K562 (cell line): ENCODE data around the gene RNU1-2.

Experiments used
- TCF7L2 ChIP-seq: fragments of 150-350 bp; IDR thresholded peaks from 2 replicates; pipeline ENCODE4 v1.6.1; 2016; ENCODE audit warnings: low read depth, mild to moderate bottlenecking, low read length, moderate library complexity
- TEAD2 ChIP-seq: fragments of 450-650 bp; IDR thresholded peaks from 2 replicates; pipeline ENCODE4 v1.6.1; 2016; ENCODE audit warnings: missing genetic modification characterization, control low read depth, missing compliant biosample characterization

DNA sequence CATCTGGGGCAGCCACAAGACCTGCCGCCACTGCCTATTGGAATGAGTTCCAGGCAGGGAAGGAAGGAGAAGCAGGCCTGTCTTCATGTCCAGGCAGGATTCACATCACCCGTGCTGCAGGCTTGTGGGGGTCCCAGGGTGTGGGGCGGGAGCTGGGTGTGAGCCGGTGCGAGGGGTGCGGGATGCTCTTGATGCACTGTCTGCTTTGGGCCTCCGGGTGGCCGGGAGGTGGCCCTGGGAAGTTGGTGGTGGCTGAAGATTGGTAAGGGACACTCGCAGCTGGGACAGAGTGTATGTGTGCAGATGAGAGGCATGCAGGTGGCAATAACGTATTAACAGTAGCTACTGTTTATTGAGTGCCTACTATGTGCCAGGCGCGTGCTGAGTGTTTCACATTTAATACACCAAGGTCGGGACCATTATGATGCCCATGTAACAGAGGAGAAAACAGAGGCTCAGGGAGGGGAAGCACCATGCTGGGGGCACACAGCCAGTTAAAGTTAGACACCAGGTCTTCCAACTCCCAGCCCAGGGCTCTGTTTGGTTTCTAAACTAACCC, 29.2 kb downstream of the RNU1-2 start:
- TF ChIP-seq TCF7L2 (no peak), TEAD2 (tag) (no peak)
